GM19324 (cell line): Measurements from ENCODE around the gene TXK.

ENCODE experiments used
- ATAC-seq: cut with Tn5 transposase; IDR thresholded peaks from one replicate; pipeline ENCODE4 v1.9.1; 2021; ENCODE audit warnings: mild to moderate bottlenecking, moderate library complexity; ENCODE audit not compliant: unreplicated experiment, low FRiP score

Gene TXK

DNA sequence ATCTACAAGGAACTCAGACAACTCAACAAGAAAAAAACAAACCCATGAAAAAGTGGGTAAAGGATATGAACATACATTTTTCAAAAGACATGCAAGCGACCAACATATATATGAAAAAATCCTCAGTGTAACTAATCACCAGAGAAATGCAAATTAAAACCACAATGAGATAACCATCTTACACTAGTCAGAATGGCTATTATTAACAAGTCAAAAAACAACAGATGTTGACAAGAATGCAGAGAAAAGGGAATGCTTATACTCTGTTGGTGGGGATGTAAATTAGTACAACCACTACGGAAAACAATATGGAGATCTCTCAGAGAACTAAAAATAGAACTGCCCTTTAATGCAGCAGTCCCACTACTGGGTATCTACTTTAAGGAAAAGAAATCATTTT is 105.4 kb downstream of the TXK start:
- ATAC-seq: no peak

DNA sequence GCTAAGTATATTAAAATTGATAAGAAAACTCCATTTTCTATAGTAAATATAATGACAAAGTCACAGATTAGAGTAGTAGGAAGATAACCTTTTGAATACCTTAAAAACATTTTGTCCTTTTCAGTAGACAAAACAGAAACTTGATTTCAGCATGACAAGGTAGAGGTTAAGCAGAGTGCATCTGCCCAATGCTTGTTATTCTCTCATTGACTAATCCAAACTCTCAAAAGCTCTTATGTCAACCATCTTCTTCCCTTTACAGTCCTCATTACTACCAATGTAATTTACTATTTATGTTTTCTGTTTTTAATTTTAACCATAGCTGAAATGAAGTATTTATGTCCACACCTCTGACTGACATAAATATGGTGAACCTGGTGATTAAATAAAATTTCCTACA is 106.4 kb downstream of the TXK start:
- ATAC-seq: no peak

DNA sequence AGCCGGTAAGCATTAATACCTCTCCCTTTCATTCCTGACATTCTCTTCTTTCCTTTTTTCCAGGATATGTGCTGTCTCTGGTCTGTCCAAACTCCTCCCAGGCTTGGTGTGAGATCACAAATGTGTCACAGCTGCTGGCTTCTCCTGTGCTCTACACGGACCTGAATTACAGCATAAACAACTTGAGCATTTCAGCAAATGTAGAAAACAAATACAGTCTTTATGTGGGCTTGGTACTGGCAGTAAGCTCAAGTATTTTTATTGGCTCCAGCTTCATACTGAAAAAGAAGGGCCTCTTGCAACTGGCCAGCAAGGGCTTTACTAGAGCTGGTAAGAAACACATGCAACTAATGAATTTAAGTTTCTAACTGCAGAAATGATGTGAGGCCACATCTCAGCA is 109.0 kb downstream of the TXK start:
- no peak for ATAC-seq

DNA sequence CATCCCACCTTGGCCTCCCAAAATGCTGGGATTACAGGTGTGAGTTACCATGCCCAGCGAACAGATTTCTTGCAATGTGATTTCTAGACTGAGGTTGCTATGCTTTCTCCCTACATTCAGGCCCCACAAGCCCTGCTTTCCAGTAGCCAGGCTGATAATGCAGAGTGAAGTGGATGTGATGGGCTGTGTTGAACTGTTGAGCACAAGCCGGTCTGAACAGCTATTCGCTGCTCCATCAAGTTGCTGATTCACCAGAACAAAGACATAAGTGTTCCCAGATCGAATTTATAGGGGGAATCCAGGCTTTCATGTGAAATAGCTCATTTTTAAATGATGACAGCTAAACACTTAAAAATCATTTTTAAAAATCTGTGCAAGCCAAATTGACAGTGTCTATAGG is 109.5 kb downstream of the TXK start:
- ATAC-seq: no peak

DNA sequence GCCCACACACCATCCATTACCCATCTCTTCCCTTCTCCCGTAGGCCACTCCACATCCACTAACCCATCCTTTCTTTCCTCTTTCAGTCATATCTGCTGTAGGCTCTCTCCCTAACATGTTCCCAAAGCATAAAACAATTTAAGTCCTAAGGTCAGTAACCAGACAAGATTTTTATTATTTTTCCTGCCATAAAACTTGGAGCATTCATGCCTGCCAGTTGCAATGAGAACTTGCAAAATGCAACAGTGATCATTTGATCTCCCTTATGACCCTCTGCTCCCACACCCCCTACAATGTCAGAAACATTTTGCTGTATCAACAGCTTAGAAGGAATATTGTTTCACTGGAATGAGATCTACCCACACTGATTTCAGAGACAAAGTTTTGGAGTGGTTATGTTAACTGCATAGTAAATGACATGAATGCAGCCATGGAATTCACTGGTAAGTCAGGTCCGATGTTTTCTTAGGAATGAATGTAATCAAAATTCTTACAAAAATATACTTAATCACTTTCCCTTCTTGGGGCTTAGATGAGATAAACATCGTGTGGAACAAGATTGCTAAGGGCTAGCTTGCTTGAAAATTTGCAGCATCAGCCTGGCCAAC is 111.8 kb downstream of the TXK start:
- no peak for ATAC-seq

DNA sequence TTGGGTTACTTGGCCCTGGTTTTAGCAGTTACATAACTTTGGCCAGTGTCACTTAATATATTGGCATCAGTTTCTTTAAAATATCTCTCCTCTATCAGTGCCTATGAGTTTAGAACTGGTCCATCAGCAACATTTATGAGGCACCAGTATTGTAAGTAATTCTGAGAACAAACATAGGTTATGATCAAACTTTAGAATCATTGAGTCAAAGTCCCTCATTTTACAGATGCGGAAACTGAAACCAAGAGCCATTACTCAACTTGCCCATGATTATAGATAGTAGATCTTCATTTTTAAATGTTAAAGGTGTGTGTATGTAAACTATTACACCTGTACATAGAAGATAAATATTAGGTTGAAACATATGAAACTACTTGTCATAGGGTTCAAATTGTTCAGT is 113.0 kb downstream of the TXK start:
- no peak for ATAC-seq

DNA sequence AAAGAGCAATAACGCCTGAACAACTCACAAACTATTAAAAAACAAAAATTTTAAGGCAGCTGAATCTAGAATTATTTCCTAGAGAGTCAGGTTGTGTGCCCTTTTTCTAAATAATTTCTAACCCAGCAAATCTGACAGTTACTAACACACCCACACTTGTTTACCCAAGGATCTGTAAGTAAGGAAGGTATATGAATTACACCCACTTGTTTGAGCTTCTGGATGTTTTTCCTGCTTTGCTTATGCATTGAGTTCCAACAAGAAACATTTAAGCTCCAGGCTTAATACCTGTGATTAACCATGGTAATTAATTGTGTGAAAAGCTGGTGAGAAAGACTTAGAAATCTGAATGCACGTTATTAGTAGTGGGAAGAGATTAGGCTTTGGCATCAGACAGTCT is 115.9 kb downstream of the TXK start:
- ATAC-seq: no peak

DNA sequence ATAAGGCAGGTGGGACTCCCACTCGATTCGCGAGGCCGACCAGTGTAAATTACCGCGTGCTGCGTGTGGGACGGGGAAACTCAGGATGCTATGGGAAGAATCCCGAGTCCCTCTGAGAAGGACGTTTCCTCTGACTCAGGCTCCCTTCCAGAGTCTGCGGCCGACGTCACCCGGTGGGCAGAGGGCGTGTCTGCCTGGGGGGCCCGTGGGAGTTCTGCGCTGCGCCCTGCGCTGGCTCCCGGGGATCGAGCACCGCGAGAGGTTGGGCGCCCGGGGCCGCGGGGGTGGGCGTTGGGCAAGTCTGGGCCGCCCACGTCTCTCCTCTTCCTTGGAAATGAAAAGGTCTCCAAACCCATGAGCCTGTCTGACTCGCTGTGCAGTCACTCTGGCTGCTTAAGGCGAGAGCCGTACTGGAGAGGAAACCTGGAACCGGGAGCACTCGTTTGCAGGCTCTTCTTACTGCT is 116.9 kb downstream of the TXK start:
- ATAC-seq: no peak
